B cell (primary cell): ENCODE data around the gene ILK.

Experiments used
- CTCF ChIP-seq: fragments of 200-600 bp; IDR thresholded peaks from one replicate; pipeline ENCODE4 v1.8.0; 2022; ENCODE audit warnings: antibody characterized with exemption, mild to moderate bottlenecking
- EZH2 ChIP-seq: IDR thresholded peaks from 2 replicates; pipeline ENCODE4 v1.6.1; 2012; ENCODE audit warnings: borderline replicate concordance, low read depth, mild to moderate bottlenecking, moderate library complexity, low read length; ENCODE audit not compliant: insufficient read depth, poor library complexity, severe bottlenecking

GRCh38 chr11:6655020-6655789, 51.6 kb downstream of the ILK start:
- TF ChIP-seq CTCF = no peak
- TF ChIP-seq EZH2 = peak; percentile 42
